Ishikawa (cell line): Measurements from ENCODE around the gene CHURC1.

Experiments
- CEBPB ChIP-seq: IDR thresholded peaks from 2 replicates; pipeline ENCODE4 v1.6.1; 2012
- CREB1 ChIP-seq: IDR thresholded peaks from 2 replicates; pipeline ENCODE4 v1.6.1; 2012; ENCODE audit warnings: low read depth
- EGR1 ChIP-seq: IDR thresholded peaks from 2 replicates; pipeline ENCODE4 v1.6.1; 2012
- EP300 ChIP-seq: IDR thresholded peaks from 2 replicates; pipeline ENCODE4 v1.6.1; 2012; ENCODE audit warnings: borderline replicate concordance
- FOXM1 ChIP-seq: IDR thresholded peaks from 2 replicates; pipeline ENCODE4 v1.6.1; 2012; ENCODE audit warnings: low read depth, borderline replicate concordance
- NFIC ChIP-seq: IDR thresholded peaks from 2 replicates; pipeline ENCODE4 v1.6.1; 2012
- RAD21 ChIP-seq: IDR thresholded peaks from 2 replicates; pipeline ENCODE4 v1.6.1; 2012; ENCODE audit warnings: low read depth
- TAF1 ChIP-seq: IDR thresholded peaks from 2 replicates; pipeline ENCODE4 v1.6.1; 2012; ENCODE audit warnings: low read depth, mild to moderate bottlenecking
- TCF12 ChIP-seq: IDR thresholded peaks from 2 replicates; pipeline ENCODE4 v1.6.1; 2012; ENCODE audit warnings: low read depth
- TEAD4 ChIP-seq: IDR thresholded peaks from 2 replicates; pipeline ENCODE4 v1.6.1; 2012
- YY1 ChIP-seq: IDR thresholded peaks from 2 replicates; pipeline ENCODE4 v1.6.1; 2012; ENCODE audit warnings: low read depth
- ZBTB7A ChIP-seq: IDR thresholded peaks from 2 replicates; pipeline ENCODE4 v1.6.1; 2012; ENCODE audit warnings: low read depth
- TF ChIP-seq, protein P1 (sequence below): IDR thresholded peaks from 2 replicates; pipeline ENCODE4 v1.6.1; 2012; ENCODE audit warnings: low read depth, mild to moderate bottlenecking
- TF ChIP-seq, protein P2 (sequence below): IDR thresholded peaks from 2 replicates; pipeline ENCODE4 v1.6.1; 2012
- TF ChIP-seq, protein P3 (sequence below): IDR thresholded peaks from 2 replicates; pipeline ENCODE4 v1.6.1; 2012

CHURC1 gene

DNA sequence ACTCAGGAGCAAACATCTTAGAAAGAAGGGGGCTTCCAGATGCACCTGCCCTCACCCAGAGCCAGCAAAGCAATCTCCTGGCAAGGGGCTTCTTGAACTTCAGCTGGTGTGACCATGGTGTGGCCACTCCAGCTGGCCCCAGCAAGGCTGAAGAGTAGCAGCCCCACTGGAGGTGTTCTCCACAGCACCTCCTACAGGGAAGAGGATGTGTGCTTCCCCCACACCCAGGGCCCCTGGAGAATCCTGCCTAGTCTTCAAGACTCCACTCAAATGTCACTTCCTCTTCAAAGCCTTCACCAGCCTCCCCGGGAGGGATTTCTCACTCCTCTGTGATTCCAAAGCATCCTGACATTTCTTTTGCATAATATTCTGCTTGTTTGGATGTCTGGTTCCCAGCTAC is 49.4 kb downstream of the CHURC1 start:
- TF ChIP-seq CREB1 (no peak), RAD21 (no peak), NFIC (no peak), YY1 (no peak), TCF12 (no peak), EGR1 (no peak), TEAD4 (no peak), CEBPB (no peak), EP300 (no peak), FOXM1 (no peak), ZBTB7A (no peak)
- TF ChIP-seq, protein P1, sequence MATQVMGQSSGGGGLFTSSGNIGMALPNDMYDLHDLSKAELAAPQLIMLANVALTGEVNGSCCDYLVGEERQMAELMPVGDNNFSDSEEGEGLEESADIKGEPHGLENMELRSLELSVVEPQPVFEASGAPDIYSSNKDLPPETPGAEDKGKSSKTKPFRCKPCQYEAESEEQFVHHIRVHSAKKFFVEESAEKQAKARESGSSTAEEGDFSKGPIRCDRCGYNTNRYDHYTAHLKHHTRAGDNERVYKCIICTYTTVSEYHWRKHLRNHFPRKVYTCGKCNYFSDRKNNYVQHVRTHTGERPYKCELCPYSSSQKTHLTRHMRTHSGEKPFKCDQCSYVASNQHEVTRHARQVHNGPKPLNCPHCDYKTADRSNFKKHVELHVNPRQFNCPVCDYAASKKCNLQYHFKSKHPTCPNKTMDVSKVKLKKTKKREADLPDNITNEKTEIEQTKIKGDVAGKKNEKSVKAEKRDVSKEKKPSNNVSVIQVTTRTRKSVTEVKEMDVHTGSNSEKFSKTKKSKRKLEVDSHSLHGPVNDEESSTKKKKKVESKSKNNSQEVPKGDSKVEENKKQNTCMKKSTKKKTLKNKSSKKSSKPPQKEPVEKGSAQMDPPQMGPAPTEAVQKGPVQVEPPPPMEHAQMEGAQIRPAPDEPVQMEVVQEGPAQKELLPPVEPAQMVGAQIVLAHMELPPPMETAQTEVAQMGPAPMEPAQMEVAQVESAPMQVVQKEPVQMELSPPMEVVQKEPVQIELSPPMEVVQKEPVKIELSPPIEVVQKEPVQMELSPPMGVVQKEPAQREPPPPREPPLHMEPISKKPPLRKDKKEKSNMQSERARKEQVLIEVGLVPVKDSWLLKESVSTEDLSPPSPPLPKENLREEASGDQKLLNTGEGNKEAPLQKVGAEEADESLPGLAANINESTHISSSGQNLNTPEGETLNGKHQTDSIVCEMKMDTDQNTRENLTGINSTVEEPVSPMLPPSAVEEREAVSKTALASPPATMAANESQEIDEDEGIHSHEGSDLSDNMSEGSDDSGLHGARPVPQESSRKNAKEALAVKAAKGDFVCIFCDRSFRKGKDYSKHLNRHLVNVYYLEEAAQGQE, result no peak
- TF ChIP-seq, protein P2, sequence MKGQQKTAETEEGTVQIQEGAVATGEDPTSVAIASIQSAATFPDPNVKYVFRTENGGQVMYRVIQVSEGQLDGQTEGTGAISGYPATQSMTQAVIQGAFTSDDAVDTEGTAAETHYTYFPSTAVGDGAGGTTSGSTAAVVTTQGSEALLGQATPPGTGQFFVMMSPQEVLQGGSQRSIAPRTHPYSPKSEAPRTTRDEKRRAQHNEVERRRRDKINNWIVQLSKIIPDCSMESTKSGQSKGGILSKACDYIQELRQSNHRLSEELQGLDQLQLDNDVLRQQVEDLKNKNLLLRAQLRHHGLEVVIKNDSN, result no peak

DNA sequence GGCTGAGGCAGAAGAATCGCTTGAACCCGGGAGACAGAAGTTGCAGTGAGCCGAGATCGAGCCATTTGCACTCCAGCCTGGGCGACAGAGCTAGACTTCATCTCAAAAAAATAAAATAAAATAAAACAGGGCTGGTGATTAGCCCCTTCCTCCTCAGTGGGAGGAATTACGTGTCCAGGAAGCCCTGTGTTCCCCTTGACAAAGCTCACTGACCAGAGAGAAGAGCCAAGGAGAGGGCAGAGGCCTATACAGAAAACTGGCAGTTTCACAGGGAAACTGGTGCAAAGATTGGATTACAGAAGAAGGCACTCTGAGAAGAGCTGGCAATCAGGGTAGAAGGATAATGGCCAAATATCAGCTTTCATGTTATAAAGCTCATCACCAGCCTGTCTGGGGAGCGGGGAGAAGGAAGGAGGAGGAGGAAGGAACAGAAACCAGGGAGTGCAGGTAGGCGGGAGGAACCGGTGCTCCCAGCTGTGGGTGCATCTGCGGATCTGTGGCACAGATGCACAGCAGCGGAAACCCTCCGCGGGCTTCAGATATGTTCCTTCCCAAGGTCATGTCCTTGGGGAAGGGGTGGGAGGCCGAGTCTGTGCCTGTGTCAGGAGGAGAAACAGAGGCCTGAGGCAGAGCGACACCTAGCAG is 51.2 kb downstream of the CHURC1 start:
- TF ChIP-seq, protein P1, result no peak
- TF ChIP-seq NFIC, result no peak
- TF ChIP-seq FOXM1, result no peak
- no peak for TF ChIP-seq EP300
- no peak for TF ChIP-seq EGR1
- TF ChIP-seq RAD21, result no peak
- no peak for TF ChIP-seq YY1
- TF ChIP-seq TAF1, result no peak
- TF ChIP-seq, protein P2, result no peak
- TF ChIP-seq TCF12, result no peak

DNA sequence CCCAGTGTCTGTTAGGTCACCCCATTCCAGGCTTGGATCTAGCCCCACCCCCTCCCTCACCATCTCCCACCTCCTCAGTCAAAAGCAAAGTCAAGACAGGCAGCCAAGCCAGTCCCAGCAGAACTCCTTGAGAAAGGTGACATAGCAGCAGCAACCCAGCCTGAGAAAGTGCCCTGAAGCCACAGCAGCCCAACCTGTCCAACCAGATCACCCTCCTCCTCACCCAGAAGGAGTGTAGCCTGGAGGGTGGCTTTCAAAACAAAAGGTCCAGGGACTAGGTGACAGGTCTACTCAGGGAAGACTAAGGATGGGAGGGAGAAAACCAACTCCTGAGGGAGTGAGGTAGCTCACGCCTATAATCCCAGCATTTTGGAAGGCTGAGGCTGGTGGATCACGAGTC is 52.7 kb downstream of the CHURC1 start:
- TF ChIP-seq YY1, result no peak
- no peak for TF ChIP-seq TAF1
- TF ChIP-seq EP300, result no peak

DNA sequence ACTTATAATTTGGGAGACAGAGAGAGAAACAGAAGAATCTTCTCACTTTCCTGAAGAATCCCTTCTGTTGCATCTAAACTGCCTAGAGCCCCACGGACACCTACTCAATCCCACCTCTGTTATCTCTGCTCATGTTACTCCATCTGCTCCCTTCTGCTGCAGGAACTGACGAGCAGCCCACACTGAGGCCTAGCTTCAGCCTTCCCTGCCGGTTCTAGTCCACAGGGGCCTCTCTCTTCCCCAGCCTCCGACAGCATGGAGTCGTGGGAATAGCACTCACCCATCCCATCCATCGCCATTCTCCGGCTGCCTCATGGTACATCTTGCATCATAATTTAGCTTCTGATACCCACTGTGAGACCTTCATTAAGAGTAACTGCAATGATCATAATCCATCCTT is 53.9 kb downstream of the CHURC1 start:
- TF ChIP-seq TCF12, result no peak
- TF ChIP-seq, protein P2, result no peak
- no peak for TF ChIP-seq TEAD4
- TF ChIP-seq, protein P3, sequence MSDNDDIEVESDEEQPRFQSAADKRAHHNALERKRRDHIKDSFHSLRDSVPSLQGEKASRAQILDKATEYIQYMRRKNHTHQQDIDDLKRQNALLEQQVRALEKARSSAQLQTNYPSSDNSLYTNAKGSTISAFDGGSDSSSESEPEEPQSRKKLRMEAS, result no peak
- no peak for TF ChIP-seq CEBPB
- no peak for TF ChIP-seq FOXM1
- no peak for TF ChIP-seq YY1
- TF ChIP-seq NFIC, result no peak
- no peak for TF ChIP-seq ZBTB7A

DNA sequence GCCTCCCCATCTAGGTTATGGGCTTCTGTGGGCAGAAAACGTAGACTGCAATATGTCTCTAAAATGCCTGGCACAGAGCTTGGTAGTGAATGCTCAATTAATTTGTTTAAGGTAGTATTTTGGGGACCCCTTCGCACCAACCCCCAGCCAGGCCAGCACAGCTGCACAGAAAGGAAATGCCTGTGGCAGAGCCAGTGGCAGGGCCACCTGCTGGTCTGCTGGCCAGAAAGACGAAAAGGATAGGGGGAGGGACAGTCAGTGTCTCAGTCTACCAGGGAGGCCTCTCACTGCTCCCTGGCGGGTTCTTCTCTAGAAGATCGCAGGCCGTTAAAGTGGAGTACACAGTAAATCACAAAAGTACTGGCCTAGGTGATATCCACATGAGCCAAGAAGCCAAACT is 54.4 kb downstream of the CHURC1 start:
- TF ChIP-seq CEBPB, result no peak

DNA sequence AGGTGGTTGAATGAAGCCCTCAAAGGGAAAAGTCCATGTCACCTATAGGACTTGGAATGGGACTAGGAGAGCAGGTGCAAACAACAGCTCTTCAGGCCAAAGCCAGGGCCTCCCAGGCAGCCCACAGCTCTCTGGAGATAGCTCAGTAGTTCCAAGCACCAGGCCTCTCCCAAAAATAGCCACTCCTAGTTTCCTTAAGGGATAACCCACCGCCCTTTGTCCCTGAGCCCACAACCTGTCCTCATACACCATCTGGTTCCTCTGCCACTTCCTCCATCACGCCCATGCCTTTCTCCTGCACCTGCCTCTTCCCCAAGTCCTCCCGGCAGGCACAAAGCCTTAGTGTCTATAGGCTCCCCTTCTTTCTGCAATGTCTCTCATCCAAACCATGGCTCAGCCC is 55.8 kb downstream of the CHURC1 start:
- no peak for TF ChIP-seq FOXM1
- TF ChIP-seq RAD21, result no peak
- no peak for TF ChIP-seq CREB1
- TF ChIP-seq, protein P2, result no peak
- no peak for TF ChIP-seq CEBPB
- no peak for TF ChIP-seq EGR1
- TF ChIP-seq, protein P3, result no peak
- TF ChIP-seq TAF1, result no peak
- no peak for TF ChIP-seq EP300
- TF ChIP-seq YY1, result no peak
- no peak for TF ChIP-seq TEAD4
